OCI-LY7 (cell line): Measurements from ENCODE around the gene MTX2.

ENCODE experiments used
- EZH2phosphoT487 ChIP-seq: fragments of 200-600 bp; sonication (generic); IDR thresholded peaks from 2 replicates; pipeline ENCODE4 v1.6.1; 2018; ENCODE audit warnings: low read depth, borderline replicate concordance, mild to moderate bottlenecking, mixed run types, antibody characterized with exemption, low read length, moderate library complexity, mixed read lengths
- TF ChIP-seq, protein P1 (sequence below): fragments of 200-600 bp; sonication (generic); conservative IDR thresholded peaks from 2 replicates; pipeline ENCODE4 v1.5.1; 2014; ENCODE audit warnings: mild to moderate bottlenecking, antibody characterized with exemption, low read length, moderate library complexity, mixed read lengths

DNA sequence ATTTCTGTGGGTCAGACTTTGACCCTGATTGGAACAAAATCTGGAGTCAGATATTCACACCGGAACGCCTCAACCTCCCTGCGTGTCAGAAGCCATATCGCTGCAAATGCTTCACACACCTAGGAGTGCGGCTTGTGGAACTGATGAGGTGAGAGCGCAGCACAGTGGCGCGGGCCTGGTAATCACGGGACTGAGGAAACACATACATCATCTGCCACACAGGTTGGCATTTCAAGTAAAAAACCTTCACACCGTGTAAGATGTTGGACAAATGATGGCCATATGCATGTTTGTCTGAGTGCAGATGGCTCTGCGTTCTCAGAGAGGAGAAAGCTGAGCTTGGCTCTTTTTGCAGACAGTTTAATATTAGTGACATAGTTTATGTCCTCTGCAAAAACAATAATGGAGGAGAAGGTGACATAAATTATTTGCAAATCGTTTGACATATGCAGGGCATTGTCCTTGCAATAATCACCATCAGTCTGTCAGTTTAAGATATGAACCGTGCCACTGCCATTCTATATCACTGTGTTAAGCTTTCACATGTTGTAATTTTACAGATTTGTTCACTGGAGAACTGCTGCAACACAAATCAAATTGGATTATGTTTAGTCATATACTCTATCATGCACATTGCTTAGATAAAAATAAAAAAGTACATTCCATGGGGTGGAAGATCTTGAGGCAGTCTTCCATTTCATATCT is 101.4 kb downstream of the MTX2 start:
- TF ChIP-seq, protein P1, sequence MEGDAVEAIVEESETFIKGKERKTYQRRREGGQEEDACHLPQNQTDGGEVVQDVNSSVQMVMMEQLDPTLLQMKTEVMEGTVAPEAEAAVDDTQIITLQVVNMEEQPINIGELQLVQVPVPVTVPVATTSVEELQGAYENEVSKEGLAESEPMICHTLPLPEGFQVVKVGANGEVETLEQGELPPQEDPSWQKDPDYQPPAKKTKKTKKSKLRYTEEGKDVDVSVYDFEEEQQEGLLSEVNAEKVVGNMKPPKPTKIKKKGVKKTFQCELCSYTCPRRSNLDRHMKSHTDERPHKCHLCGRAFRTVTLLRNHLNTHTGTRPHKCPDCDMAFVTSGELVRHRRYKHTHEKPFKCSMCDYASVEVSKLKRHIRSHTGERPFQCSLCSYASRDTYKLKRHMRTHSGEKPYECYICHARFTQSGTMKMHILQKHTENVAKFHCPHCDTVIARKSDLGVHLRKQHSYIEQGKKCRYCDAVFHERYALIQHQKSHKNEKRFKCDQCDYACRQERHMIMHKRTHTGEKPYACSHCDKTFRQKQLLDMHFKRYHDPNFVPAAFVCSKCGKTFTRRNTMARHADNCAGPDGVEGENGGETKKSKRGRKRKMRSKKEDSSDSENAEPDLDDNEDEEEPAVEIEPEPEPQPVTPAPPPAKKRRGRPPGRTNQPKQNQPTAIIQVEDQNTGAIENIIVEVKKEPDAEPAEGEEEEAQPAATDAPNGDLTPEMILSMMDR = no peak
- TF ChIP-seq EZH2phosphoT487 = no peak
